Sciatic nerve (tissue), 1 donor: ENCODE measurements around the gene PIK3CB. TPM values are rescaled to one million over a fixed set of nuclear protein-coding genes. Genes with fewer than 3 reads are reported as not detected.

Source experiments
- total RNA-seq: library from RNA; stranded (reverse); fragmentation: NEBNext Ultra II Directional; extraction: Animal tissue kit (Norgen Biotek cat#: 25700); gene quantifications from one replicate; pipeline ENCODE4 v1.2.1, GENCODE V29; 2021
- donor health status: DM: no; HTN: no; CAD: no.

The PIK3CB gene
- total RNA-seq, 1 donor from 2014 or later = 28.8 TPM

Other genes starting within 250 kb of the PIK3CB start
- gene CEP70, start 240.7 kb downstream of the PIK3CB start, total RNA-seq = 41.0 TPM
- gene FAIM, start 226.2 kb downstream of the PIK3CB start, total RNA-seq = 10.4 TPM
- 0.13 TPM for gene FOXL2, start 112.2 kb upstream of the PIK3CB start, total RNA-seq
- gene FOXL2NB, start 112.3 kb upstream of the PIK3CB start, total RNA-seq = not detected
- gene PRR23A, start 171.3 kb upstream of the PIK3CB start, total RNA-seq = not detected
- not detected for gene PRR23B, start 186.0 kb upstream of the PIK3CB start, total RNA-seq
- not detected for gene PRR23C, start 210.0 kb upstream of the PIK3CB start, total RNA-seq